ENCODE measurements around the gene ARFGAP1. TPM values are rescaled to one million over a fixed set of nuclear protein-coding genes. Genes with fewer than 3 reads are reported as not detected.

The ARFGAP1 gene
- total RNA-seq, 1 experiment from 2014 or later, result 207 TPM

GRCh38 chr20:63293871-63294535 lies 21.4 kb downstream of the ARFGAP1 start:
- no peak for DNase-seq (ENCODE audit: low spot score)

More at GRCh38 chr20:63293871-63294535, 21.4 kb downstream of the ARFGAP1 start:
- Mint-ChIP-seq H3K4me1 (peaks cover 20% of the 10 kb centered on the region), H3K36me3 (no peaks in the 10 kb centered on the region), H3K4me3 (no peak overlapping the region), H3K27ac (no peak overlapping the region), H3K9me3 (peaks cover 1% of the 10 kb centered on the region; the same call in 1 of the 2 replicates), H3K27me3 (ENCODE audit: low read depth) (peaks cover 8% of the 10 kb centered on the region)
- CTCF ChIA-PET, result interaction anchor here (0.9 to 8.1 kb wide), 7 partner anchors 11 to 202 kb away, joined by 3 to 79 read pairs (median 26); no protein-coding TSS in a partner anchor
- POLR2A ChIA-PET, result interaction anchor here (1.1 kb wide), 1 partner anchor 21 kb away, joined by 3 read pairs; the partner anchor contains the start of gene ARFGAP1
- no peak for ATAC-seq
- TF ChIP-seq RORB (CRISPR knock-in tag; IDR thresholded peaks at IDR 0.05) (no peak), ZNF425 (CRISPR knock-in tag; conservative IDR thresholded peaks at IDR 0.05) (no peak), AFF4 (CRISPR knock-in tag; IDR thresholded peaks at IDR 0.05; ENCODE audit: borderline replicate concordance) (no peak), ZNF263 (CRISPR knock-in tag; IDR thresholded peaks at IDR 0.05; ENCODE audit: low read depth) (no peak), SMAD3 (CRISPR knock-in tag; IDR thresholded peaks at IDR 0.05; ENCODE audit: borderline replicate concordance) (no peak), ZNF671 (CRISPR knock-in tag; IDR thresholded peaks at IDR 0.05) (no peak), JAZF1 (CRISPR knock-in tag; IDR thresholded peaks at IDR 0.05) (no peak), TP53 (CRISPR knock-in tag; IDR thresholded peaks at IDR 0.05) (no peak), ZNF532 (CRISPR knock-in tag; IDR thresholded peaks at IDR 0.05; ENCODE audit: borderline replicate concordance) (no peak)
